ENCODE measurements around the gene FAM181B.
"Not testable (repeated sequence)": the region's sequence is repeated elsewhere in the genome, so short reads cannot be mapped to it uniquely, and the experiment has no call there.

The FAM181B gene

GRCh38 chr11:82718821-82719220, 14.8 kb downstream of the FAM181B start:
- H3K4me3 ChIP-seq (ENCODE audit: insufficient read depth, low read depth, low read length) = no peak overlapping the region
- H3K27me3 ChIP-seq (ENCODE audit: control insufficient read depth, insufficient read depth, low read length, poor library complexity, severe bottlenecking) = peaks cover 5% of the 10 kb centered on the region
- H3K36me3 ChIP-seq (ENCODE audit: control insufficient read depth, insufficient read depth, low read length) = no peaks in the 10 kb centered on the region
- no peaks in the 10 kb centered on the region for H3K9me3 ChIP-seq (ENCODE audit: control insufficient read depth, low read length)
- H3K27ac ChIP-seq (ENCODE audit: insufficient read depth, low read depth, low read length, poor library complexity, severe bottlenecking) = no peak overlapping the region
- WGBS, 2 experiments = 61 to 94% methylated on average over 2 to 3 of the region's 3 CpGs
- H3K4me1 ChIP-seq (ENCODE audit: control insufficient read depth, insufficient read depth, low read length) = peaks cover 24% of the 10 kb centered on the region

GRCh38 chr11:82718307-82718706, 15.4 kb downstream of the FAM181B start:
- WGBS, 2 experiments = 20 to 23% methylated on average over 5 of the region's 5 CpGs
- Histone ChIP-seq H3K4me3 (ENCODE audit: insufficient read depth, low read depth, low read length) (no peak overlapping the region), H3K27me3 (ENCODE audit: control insufficient read depth, insufficient read depth, low read length, poor library complexity, severe bottlenecking) (peaks cover 7% of the 10 kb centered on the region), H3K36me3 (ENCODE audit: control insufficient read depth, insufficient read depth, low read length) (no peaks in the 10 kb centered on the region), H3K27ac (ENCODE audit: insufficient read depth, low read depth, low read length, poor library complexity, severe bottlenecking) (no peak overlapping the region), H3K9me3 (ENCODE audit: control insufficient read depth, low read length) (no peaks in the 10 kb centered on the region), H3K4me1 (ENCODE audit: control insufficient read depth, insufficient read depth, low read length) (peaks cover 24% of the 10 kb centered on the region)

- no peaks in the 10 kb centered on the region for H3K9me3 ChIP-seq (ENCODE audit: control insufficient read depth, low read length)
- WGBS, 2 experiments = 86 to 87% methylated on average over 13 to 14 of the region's 14 CpGs
- peaks cover 3% of the 10 kb centered on the region for H3K27me3 ChIP-seq (ENCODE audit: control insufficient read depth, insufficient read depth, low read length, poor library complexity, severe bottlenecking)
- H3K4me3 ChIP-seq (ENCODE audit: insufficient read depth, low read depth, low read length) = no peak overlapping the region
- peaks cover 11% of the 10 kb centered on the region for H3K4me1 ChIP-seq (ENCODE audit: control insufficient read depth, insufficient read depth, low read length)
- no peak overlapping the region for H3K27ac ChIP-seq (ENCODE audit: insufficient read depth, low read depth, low read length, poor library complexity, severe bottlenecking)
- no peaks in the 10 kb centered on the region for H3K36me3 ChIP-seq (ENCODE audit: control insufficient read depth, insufficient read depth, low read length)
Measured at GRCh38 chr11:82714346-82715174, 19.1 kb downstream of the FAM181B start.

- peaks cover 3% of the 10 kb centered on the region for H3K27me3 ChIP-seq (ENCODE audit: control insufficient read depth, insufficient read depth, low read length, poor library complexity, severe bottlenecking)
- H3K27ac ChIP-seq (ENCODE audit: insufficient read depth, low read depth, low read length, poor library complexity, severe bottlenecking) = no peak overlapping the region
- H3K4me1 ChIP-seq (ENCODE audit: control insufficient read depth, insufficient read depth, low read length) = no peaks in the 10 kb centered on the region
Measured at GRCh38 chr11:82711648-82712047, 22.0 kb downstream of the FAM181B start.

GRCh38 chr11:82703796-82704195, 29.9 kb downstream of the FAM181B start:
- Histone ChIP-seq H3K4me3 (ENCODE audit: insufficient read depth, low read depth, low read length) (no peak overlapping the region), H3K27me3 (ENCODE audit: control insufficient read depth, insufficient read depth, low read length, poor library complexity, severe bottlenecking) (no peaks in the 10 kb centered on the region), H3K4me1 (ENCODE audit: control insufficient read depth, insufficient read depth, low read length) (no peaks in the 10 kb centered on the region), H3K27ac (ENCODE audit: insufficient read depth, low read depth, low read length, poor library complexity, severe bottlenecking) (no peak overlapping the region), H3K36me3 (ENCODE audit: control insufficient read depth, insufficient read depth, low read length) (no peaks in the 10 kb centered on the region), H3K9me3 (ENCODE audit: control insufficient read depth, low read length) (no peaks in the 10 kb centered on the region)
- WGBS, 2 experiments = 85 to 86% methylated on average over 5 of the region's 5 CpGs

More at GRCh38 chr11:82711648-82712047, 22.0 kb downstream of the FAM181B start:
- Histone ChIP-seq H3K4me3 (ENCODE audit: insufficient read depth, low read depth, low read length) (no peak overlapping the region), H3K36me3 (ENCODE audit: control insufficient read depth, insufficient read depth, low read length) (no peaks in the 10 kb centered on the region), H3K9me3 (ENCODE audit: control insufficient read depth, low read length) (no peaks in the 10 kb centered on the region)

- 77 to 92% methylated on average over 2 of the region's 2 CpGs for WGBS, 2 experiments
- no peak overlapping the region for H3K27ac ChIP-seq (ENCODE audit: insufficient read depth, low read depth, low read length, poor library complexity, severe bottlenecking)
- no peak overlapping the region for H3K4me3 ChIP-seq (ENCODE audit: insufficient read depth, low read depth, low read length)
- H3K4me1 ChIP-seq (ENCODE audit: control insufficient read depth, insufficient read depth, low read length) = no peaks in the 10 kb centered on the region
- H3K36me3 ChIP-seq (ENCODE audit: control insufficient read depth, insufficient read depth, low read length) = no peaks in the 10 kb centered on the region
- H3K9me3 ChIP-seq (ENCODE audit: control insufficient read depth, low read length) = no peaks in the 10 kb centered on the region
- H3K27me3 ChIP-seq (ENCODE audit: control insufficient read depth, insufficient read depth, low read length, poor library complexity, severe bottlenecking) = no peaks in the 10 kb centered on the region
Measured at GRCh38 chr11:82703226-82703625, 30.4 kb downstream of the FAM181B start.

- Histone ChIP-seq H3K4me1 (ENCODE audit: control insufficient read depth, insufficient read depth, low read length) (no peaks in the 10 kb centered on the region), H3K9me3 (ENCODE audit: control insufficient read depth, low read length) (no peaks in the 10 kb centered on the region), H3K36me3 (ENCODE audit: control insufficient read depth, insufficient read depth, low read length) (no peaks in the 10 kb centered on the region), H3K27ac (ENCODE audit: insufficient read depth, low read depth, low read length, poor library complexity, severe bottlenecking) (no peak overlapping the region), H3K4me3 (ENCODE audit: insufficient read depth, low read depth, low read length) (no peak overlapping the region), H3K27me3 (ENCODE audit: control insufficient read depth, insufficient read depth, low read length, poor library complexity, severe bottlenecking) (no peaks in the 10 kb centered on the region)
- WGBS, 2 experiments = 50 to 55% methylated on average over 7 of the region's 7 CpGs
Measured at GRCh38 chr11:82701847-82702520, 31.7 kb downstream of the FAM181B start.

- H3K4me3 ChIP-seq (ENCODE audit: insufficient read depth, low read depth, low read length) = no peak overlapping the region
- no peaks in the 10 kb centered on the region for H3K9me3 ChIP-seq (ENCODE audit: control insufficient read depth, low read length)
- H3K27ac ChIP-seq (ENCODE audit: insufficient read depth, low read depth, low read length, poor library complexity, severe bottlenecking) = no peak overlapping the region
- H3K27me3 ChIP-seq (ENCODE audit: control insufficient read depth, insufficient read depth, low read length, poor library complexity, severe bottlenecking) = no peaks in the 10 kb centered on the region
- no peaks in the 10 kb centered on the region for H3K36me3 ChIP-seq (ENCODE audit: control insufficient read depth, insufficient read depth, low read length)
- H3K4me1 ChIP-seq (ENCODE audit: control insufficient read depth, insufficient read depth, low read length) = no peaks in the 10 kb centered on the region
- WGBS, 2 experiments = 84 to 86% methylated on average over 5 to 6 of the region's 6 CpGs
Measured at GRCh38 chr11:82698576-82699352, 34.9 kb downstream of the FAM181B start.

GRCh38 chr11:82692981-82693380, 40.7 kb downstream of the FAM181B start:
- no peak overlapping the region for H3K4me3 ChIP-seq (ENCODE audit: insufficient read depth, low read depth, low read length)
- no peaks in the 10 kb centered on the region for H3K4me1 ChIP-seq (ENCODE audit: control insufficient read depth, insufficient read depth, low read length)
- H3K27ac ChIP-seq (ENCODE audit: insufficient read depth, low read depth, low read length, poor library complexity, severe bottlenecking) = no peak overlapping the region
- no peaks in the 10 kb centered on the region for H3K27me3 ChIP-seq (ENCODE audit: control insufficient read depth, insufficient read depth, low read length, poor library complexity, severe bottlenecking)
- H3K9me3 ChIP-seq (ENCODE audit: control insufficient read depth, low read length) = no peaks in the 10 kb centered on the region
- H3K36me3 ChIP-seq (ENCODE audit: control insufficient read depth, insufficient read depth, low read length) = no peaks in the 10 kb centered on the region

GRCh38 chr11:82689347-82689746, 44.3 kb downstream of the FAM181B start:
- 96 to 98% methylated on average over 21 of the region's 23 CpGs for WGBS, 2 experiments
- H3K27me3 ChIP-seq (ENCODE audit: control insufficient read depth, insufficient read depth, low read length, poor library complexity, severe bottlenecking); H3K9me3 ChIP-seq (ENCODE audit: control insufficient read depth, low read length); H3K4me1 ChIP-seq (ENCODE audit: control insufficient read depth, insufficient read depth, low read length); H3K27ac ChIP-seq (ENCODE audit: insufficient read depth, low read depth, low read length, poor library complexity, severe bottlenecking); H3K36me3 ChIP-seq (ENCODE audit: control insufficient read depth, insufficient read depth, low read length): not testable (repeated sequence)
- peak overlapping the region; percentile 5 for H3K4me3 ChIP-seq (ENCODE audit: insufficient read depth, low read depth, low read length)
